Tibial nerve (tissue), 4 donors: ENCODE results near the gene EFNA5. TPM values are rescaled to one million over a fixed set of nuclear protein-coding genes. Genes with fewer than 3 reads are reported as not detected.

Source experiments
- DNase-seq, 2 donors: peaks; one replicate each; pipeline ENCODE4 v3.0.0-alpha.2; 2019; ENCODE audit warnings: low spot score in 2 of 2
- H3K27ac ChIP-seq, 4 donors: fragments of 200-600 bp; sonication (generic) in 3 of 4; one replicate each; pipeline ENCODE4 v1.5.1; 2017 to 2019; ENCODE audit warnings: mild to moderate bottlenecking in 1 of 4
- H3K27me3 ChIP-seq, 2 donors: fragments of 200-600 bp; sonication (generic) in 1 of 2; one replicate each; pipeline versions ENCODE4 v1.5.1 to v1.6.0; 2017 to 2019
- H3K36me3 ChIP-seq, 3 donors: fragments of 200-600 bp; sonication (generic); one replicate each; pipeline ENCODE4 v1.5.1; 2018 to 2019
- H3K4me1 ChIP-seq, 4 donors: fragments of 200-600 bp; sonication (generic) in 3 of 4; one replicate each; pipeline ENCODE4 v1.5.1; 2017 to 2019
- H3K4me3 ChIP-seq, 4 donors: fragments of 200-600 bp; sonication (generic) in 3 of 4; one replicate each; pipeline ENCODE4 v1.5.1; 2017 to 2019; ENCODE audit warnings: mild to moderate bottlenecking in 1 of 4, moderate library complexity in 1 of 4
- H3K9me3 ChIP-seq, 4 donors: fragments of 200-600 bp; sonication (generic) in 3 of 4; one replicate each; pipeline ENCODE4 v1.5.1; 2017 to 2019
- CTCF ChIP-seq, 5 experiments: fragments of 200-600 bp in 3 of 5; fragments of 450-650 bp in 2 of 5; sonication (generic) in 3 of 5; IDR thresholded peaks; one replicate each; pipeline ENCODE4 v1.5.1; 2016 to 2019; ENCODE audit warnings: antibody characterized with exemption in 5 of 5, mild to moderate bottlenecking in 3 of 5, moderate library complexity in 2 of 5
- EP300 ChIP-seq, 2 donors: sonication (generic); formaldehyde crosslinking; IDR thresholded peaks; one replicate each; pipeline ENCODE4 v1.6.1; 2017; ENCODE audit warnings: antibody characterized with exemption in 2 of 2, mild to moderate bottlenecking in 1 of 2
- POLR2A ChIP-seq, 2 donors: fragments of 450-650 bp; IDR thresholded peaks; one replicate each; pipeline ENCODE4 v1.6.1; 2017; ENCODE audit warnings: antibody characterized with exemption in 2 of 2, mild to moderate bottlenecking in 2 of 2, moderate library complexity in 2 of 2
- WGBS, 2 donors: methylation state at CpG; one replicate each; pipeline ENCODE4 v1.1.5; 2018; 5-methylcytosine and 5-hydroxymethylcytosine counted together
- total RNA-seq, 4 donors: library from RNA; depleted of rRNA; stranded (reverse); fragments of >200 nt; gene quantifications; one replicate each; pipeline ENCODE4 v1.1.0, GENCODE V29; 2016

Gene EFNA5
- total RNA-seq, 4 donors from 2014 or later, result 6.3 to 10.2 (median 6.9) TPM

DNA sequence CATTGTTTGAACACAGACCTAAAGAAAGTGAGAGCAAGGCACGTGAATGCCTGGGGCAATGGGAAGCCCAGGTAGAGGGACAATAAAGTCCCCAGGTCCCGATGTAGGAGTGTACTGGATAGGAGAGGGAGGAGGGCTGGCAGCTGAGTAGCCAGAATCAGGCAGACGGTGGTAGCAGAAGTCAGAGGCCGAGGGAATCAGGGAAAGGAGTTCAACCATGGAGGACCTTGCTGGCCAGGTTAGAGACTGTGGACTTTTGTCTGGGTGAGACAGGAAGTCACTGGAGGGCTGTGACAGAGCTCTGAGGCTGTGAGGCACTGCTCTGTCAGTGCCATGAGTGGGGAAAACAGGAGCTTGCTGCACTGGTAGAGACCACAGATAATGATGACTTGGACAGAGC is 248.2 kb downstream of the EFNA5 start:
- no peaks in the 10 kb centered on the region for H3K36me3 ChIP-seq
- H3K9me3 ChIP-seq, result no peaks in the 10 kb centered on the region
- H3K27ac ChIP-seq, result no peak overlapping the region
- peaks cover 0 to 24% (median 5%) of the 10 kb centered on the region in 4 donors for H3K4me1 ChIP-seq
- H3K27me3 ChIP-seq, result no peaks in the 10 kb centered on the region
- TF ChIP-seq CTCF (IDR thresholded peaks at IDR 0.05) (no peak), EP300 (IDR thresholded peaks at IDR 0.05) (no peak), POLR2A (IDR thresholded peaks at IDR 0.05) (no peak)
- 72 to 76% methylated on average over 4 of the region's 4 CpGs for WGBS, 2 donors
- no peak for DNase-seq
- no peak overlapping the region for H3K4me3 ChIP-seq

DNA sequence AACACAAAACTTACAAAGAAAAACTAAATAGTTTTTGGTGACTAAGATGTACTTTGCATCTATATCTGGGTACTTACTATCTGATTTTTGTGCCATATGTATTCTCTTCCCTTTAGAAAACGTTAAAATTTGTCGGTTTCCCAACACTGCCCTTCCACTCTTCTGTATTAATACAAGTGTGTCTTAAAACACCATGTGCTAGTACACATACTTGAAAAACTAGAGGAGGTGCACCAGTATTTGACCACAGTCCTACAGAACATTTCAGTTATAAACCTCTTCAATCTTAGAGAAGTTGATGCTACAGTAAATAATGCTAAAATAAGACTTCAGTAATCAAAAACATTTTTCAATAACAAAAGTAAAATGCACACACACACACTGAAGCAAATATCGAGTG is 251.2 kb downstream of the EFNA5 start:
- H3K36me3 ChIP-seq, result no peaks in the 10 kb centered on the region
- TF ChIP-seq CTCF (IDR thresholded peaks at IDR 0.05) (no peak), POLR2A (IDR thresholded peaks at IDR 0.05) (no peak), EP300 (IDR thresholded peaks at IDR 0.05) (no peak)
- H3K27me3 ChIP-seq, result no peaks in the 10 kb centered on the region
- no peak for DNase-seq
- 81 to 82% methylated on average over 3 of the region's 3 CpGs for WGBS, 2 donors
- H3K9me3 ChIP-seq, result no peaks in the 10 kb centered on the region
- no peak overlapping the region for H3K27ac ChIP-seq
- no peak overlapping the region for H3K4me3 ChIP-seq
- peaks cover 0 to 5% (median 0%) of the 10 kb centered on the region in 4 donors for H3K4me1 ChIP-seq

DNA sequence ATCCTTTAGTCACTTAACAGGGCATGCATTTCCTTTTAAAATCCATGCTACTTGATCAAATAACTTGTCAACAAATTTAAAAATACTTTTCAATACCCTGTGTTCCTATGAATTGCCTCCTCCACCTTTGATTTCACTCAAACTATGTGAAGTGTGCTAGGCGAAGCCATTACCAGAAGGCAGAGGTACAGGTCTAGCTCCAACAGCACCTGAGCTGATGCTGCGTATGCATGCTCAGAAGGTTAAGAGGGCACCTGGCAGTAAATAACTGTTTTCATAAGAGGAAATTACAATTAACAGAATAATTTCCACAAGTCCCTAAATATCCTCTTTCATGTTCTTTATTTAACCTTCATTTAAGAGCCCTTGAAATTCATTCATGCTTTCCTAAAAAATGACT is 251.8 kb downstream of the EFNA5 start:
- no peak for DNase-seq
- H3K4me1 ChIP-seq, result peaks cover 0 to 3% (median 0%) of the 10 kb centered on the region in 4 donors
- TF ChIP-seq POLR2A (IDR thresholded peaks at IDR 0.05) (no peak), EP300 (IDR thresholded peaks at IDR 0.05) (no peak), CTCF (IDR thresholded peaks at IDR 0.05) (no peak)
- WGBS, 2 donors, result 90 to 92% methylated on average over 2 of the region's 2 CpGs
- H3K36me3 ChIP-seq, result no peaks in the 10 kb centered on the region
- no peak overlapping the region for H3K4me3 ChIP-seq
- no peak overlapping the region for H3K27ac ChIP-seq
- no peaks in the 10 kb centered on the region for H3K9me3 ChIP-seq
- no peaks in the 10 kb centered on the region for H3K27me3 ChIP-seq

- Histone ChIP-seq H3K9me3 (no peaks in the 10 kb centered on the region), H3K36me3 (no peaks in the 10 kb centered on the region), H3K27ac (no peak overlapping the region), H3K4me1 (no peaks in the 10 kb centered on the region), H3K4me3 (no peak overlapping the region), H3K27me3 (no peaks in the 10 kb centered on the region)
- TF ChIP-seq CTCF (IDR thresholded peaks at IDR 0.05) (no peak), EP300 (IDR thresholded peaks at IDR 0.05) (no peak), POLR2A (IDR thresholded peaks at IDR 0.05) (no peak)
- 36 to 41% methylated on average over 2 of the region's 2 CpGs for WGBS, 2 donors
- DNase-seq, result no peak
Measured at GRCh38 chr5:107418071-107418470, 252.7 kb downstream of the EFNA5 start.

DNA sequence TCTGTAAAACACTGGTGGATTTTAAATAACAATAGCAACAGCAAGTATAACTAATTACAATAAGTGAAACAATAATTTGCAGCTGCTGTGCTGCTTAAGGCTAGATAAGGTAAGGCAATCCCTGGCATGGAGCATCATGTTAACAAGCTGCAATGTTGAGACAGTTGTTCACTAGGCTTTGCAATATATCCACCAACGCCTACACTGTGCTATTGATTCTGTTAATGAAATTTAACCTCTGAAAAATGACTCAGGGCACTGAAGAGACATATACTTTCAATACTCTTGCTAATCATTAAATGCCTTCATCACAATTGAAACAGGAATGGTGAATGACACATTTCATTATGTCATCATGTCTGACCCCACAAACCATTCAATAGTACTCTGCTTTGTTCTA is 255.0 kb downstream of the EFNA5 start:
- no peak overlapping the region for H3K4me3 ChIP-seq
- H3K4me1 ChIP-seq, result no peaks in the 10 kb centered on the region
- H3K9me3 ChIP-seq, result no peaks in the 10 kb centered on the region
- TF ChIP-seq EP300 (IDR thresholded peaks at IDR 0.05), result no peak
- TF ChIP-seq CTCF (IDR thresholded peaks at IDR 0.05), result no peak
- TF ChIP-seq POLR2A (IDR thresholded peaks at IDR 0.05), result no peak
- WGBS, 2 donors, result 82 to 84% methylated on average over 1 of the region's 1 CpG
- no peak for DNase-seq
- no peaks in the 10 kb centered on the region for H3K27me3 ChIP-seq
- no peaks in the 10 kb centered on the region for H3K36me3 ChIP-seq
- no peak overlapping the region for H3K27ac ChIP-seq
